ENCODE data around the gene UBL3. TPM values are rescaled to one million over a fixed set of nuclear protein-coding genes. Genes with fewer than 3 reads are reported as not detected.

Gene UBL3
- total and polyA plus RNA-seq, 2 of the 8 experiments (the other 6 are each of a cell fraction or from before 2014, with no cell fraction given), result 5.3 to 16.1 TPM

GRCh38 chr13:29760544-29760943 is 89.9 kb downstream of the UBL3 start:
- Histone ChIP-seq H4K91ac (replicated peaks; ENCODE audit: insufficient read length, low read length) (no peak overlapping the region), H3K9ac (replicated peaks in 1 of 4; ENCODE audit: extremely low read depth in 1 of 4, low read depth in 3 of 4, low read length in 3 of 4) (no peak overlapping the region), H3K36me3 (ENCODE audit: control insufficient read depth in 2 of 4, insufficient read depth in 4 of 4, low read length in 3 of 4) (no peaks in the 10 kb centered on the region), H3K79me1 (ENCODE audit: low read depth, low read length) (no peaks in the 10 kb centered on the region), H3K56ac (replicated peaks; ENCODE audit: insufficient read length, low read depth, low read length) (no peak overlapping the region), H3K4ac (replicated peaks; ENCODE audit: insufficient read length, low read depth, low read length) (no peak overlapping the region), H2BK20ac (ENCODE audit: low read length) (no peak overlapping the region), H3K27me3 (replicated peaks in 1 of 4; ENCODE audit: control insufficient read depth in 3 of 4, extremely low read depth in 1 of 4, insufficient read depth in 3 of 4, low read length in 3 of 4) (no peaks in the 10 kb centered on the region), H4K5ac (ENCODE audit: insufficient read length, low read depth, low read length) (no peak overlapping the region), H2BK12ac (ENCODE audit: low read depth, low read length) (no peak overlapping the region), H3K79me2 (ENCODE audit: control insufficient read depth in 1 of 2, insufficient read depth in 2 of 2, low read length in 2 of 2) (no peaks in the 10 kb centered on the region), H2BK120ac (replicated peaks; ENCODE audit: low read depth, low read length) (no peak overlapping the region), H3K4me1 (replicated peaks in 1 of 4; ENCODE audit: control insufficient read depth in 3 of 4, insufficient read depth in 4 of 4, low read length in 3 of 4) (no peaks in the 10 kb centered on the region), H4K20me1 (replicated peaks in 1 of 2; ENCODE audit: control insufficient read depth in 1 of 2, insufficient read depth in 2 of 2, low read length in 2 of 2) (no peaks in the 10 kb centered on the region), H3K4me3 (ENCODE audit: extremely low read depth in 1 of 4, insufficient read depth in 2 of 4, low read depth in 3 of 4, low read length in 4 of 4) (no peak overlapping the region), H2AFZ (ENCODE audit: low read length) (no peak overlapping the region), H3K9me3 (ENCODE audit: insufficient read depth in 2 of 2, low read depth in 1 of 2, low read length in 1 of 2) (peaks cover 0 to 2% of the 10 kb centered on the region in 2 experiments; a peak in 2 of 4 replicates), H3K4me2 (ENCODE audit: insufficient read depth in 1 of 2, low read depth in 2 of 2, low read length in 2 of 2) (no peak overlapping the region), H2BK5ac (ENCODE audit: low read depth, low read length) (no peak overlapping the region), H2BK15ac (ENCODE audit: low read length) (no peak overlapping the region), H3K23me2 (ENCODE audit: low read depth, low read length) (no peaks in the 10 kb centered on the region), H3K14ac (ENCODE audit: insufficient read length) (no peak overlapping the region), H4K8ac (ENCODE audit: extremely low read depth, insufficient read depth, low read length) (no peak overlapping the region), H3K27ac (ENCODE audit: low read depth, low read length) (no peak overlapping the region), H3K18ac (ENCODE audit: extremely low read depth, low read length) (no peak overlapping the region), H3K23ac (ENCODE audit: insufficient read length) (no peak overlapping the region), H2AK5ac (ENCODE audit: low read depth, low read length) (no peak overlapping the region)
- DNase-seq (ENCODE audit: low read depth in 1 of 2, low spot score in 2 of 2), result no peak
- FAIRE-seq, result no peak
- TF ChIP-seq TAF1 (IDR thresholded peaks at IDR 0.05; ENCODE audit: low read depth, low read length) (no peak), CBX8 (IDR thresholded peaks at IDR 0.05; ENCODE audit: borderline replicate concordance, low read depth, low read length) (no peak), MAFK (IDR thresholded peaks at IDR 0.05; ENCODE audit: low read depth, low read length) (no peak), RXRA (IDR thresholded peaks at IDR 0.05; ENCODE audit: insufficient read depth, low read depth, low read length) (no peak), CREB1 (IDR thresholded peaks at IDR 0.05) (no peak), RBBP5 (IDR thresholded peaks at IDR 0.05; ENCODE audit: borderline replicate concordance, low read depth, low read length) (no peak), EZH2 (IDR thresholded peaks at IDR 0.05; ENCODE audit: low read depth, low read length, severe bottlenecking) (no peak), CHD1 (IDR thresholded peaks at IDR 0.05; ENCODE audit: low read depth, low read length) (no peak)
- WGBS, 2 experiments (ENCODE audit: extremely low coverage in 1 of 2, insufficient coverage in 1 of 2, insufficient read length in 1 of 2, insufficient replicate concordance in 2 of 2, low coverage in 1 of 2, low lambda C conversion rate in 2 of 2, missing lambda C conversion rate in 1 of 2), result 91% methylated on average over 3 of the region's 3 CpGs; no CpG with 5 or more reads in 1 of the 2 experiments
- CTCF ChIA-PET (ENCODE audit: partially characterized antibody), result interaction anchor here (2.9 to 3.0 kb wide), 2 partner anchors 11 to 351 kb away, joined by 21 to 23 read pairs; no protein-coding TSS in a partner anchor
- POLR2A ChIA-PET (ENCODE audit: partially characterized antibody), result no interaction called here
